Progenitor cell of endocrine pancreas (in vitro differentiated cells): ENCODE measurements around the gene PARVB. TPM values are rescaled to one million over a fixed set of nuclear protein-coding genes. Genes with fewer than 3 reads are reported as not detected.

Experiments
- DNase-seq: peaks from one replicate; pipeline ENCODE4 v3.0.0; 2021; ENCODE audit warnings: low spot score; ENCODE audit not compliant: unreplicated experiment
- H3K27ac Mint-ChIP-seq: 2 replicates; pipeline ENCODE4 v1.8.0; 2021; ENCODE audit warnings: mild to moderate bottlenecking, moderate library complexity, mixed read lengths
- H3K27me3 Mint-ChIP-seq: 2 replicates; pipeline ENCODE4 v1.8.0; 2021; ENCODE audit warnings: mixed read lengths
- H3K36me3 Mint-ChIP-seq: 2 replicates; pipeline ENCODE4 v1.8.0; 2022; ENCODE audit warnings: mixed read lengths; ENCODE audit not compliant: insufficient read depth
- H3K4me1 Mint-ChIP-seq: 2 replicates; pipeline ENCODE4 v1.8.0; 2021; ENCODE audit warnings: low read depth, mixed read lengths
- H3K4me3 Mint-ChIP-seq: 2 replicates; pipeline ENCODE4 v1.8.0; 2021; ENCODE audit warnings: low read depth, mild to moderate bottlenecking, moderate library complexity, mixed read lengths
- H3K9me3 Mint-ChIP-seq: 2 replicates; pipeline ENCODE4 v1.8.0; 2021; ENCODE audit warnings: low read depth, mixed read lengths
- CTCF ChIP-seq: fragments of 200-600 bp; sonication (generic); IDR thresholded peaks from one replicate; pipeline ENCODE4 v1.5.0; 2021; ENCODE audit warnings: antibody characterized with exemption, mild to moderate bottlenecking; ENCODE audit not compliant: unreplicated experiment
- total RNA-seq: library from RNA; stranded (reverse); gene quantifications from 2 replicates; pipeline ENCODE4 v1.2.1, GENCODE V29; 2021

PARVB gene
- total RNA-seq, 1 donor from 2014 or later: 11.8 TPM

GRCh38 chr22:43980579-43980978 lies 43.5 kb upstream of the PARVB start:
- peaks cover 32% of the 10 kb centered on the region for H3K36me3 Mint-ChIP-seq
- peaks cover 7% of the 10 kb centered on the region for H3K4me1 Mint-ChIP-seq
- peak overlapping the region; percentile 45 for H3K27ac Mint-ChIP-seq
- TF ChIP-seq CTCF: no peak
- H3K27me3 Mint-ChIP-seq: no peaks in the 10 kb centered on the region
- no peak overlapping the region for H3K4me3 Mint-ChIP-seq
- H3K9me3 Mint-ChIP-seq: no peaks in the 10 kb centered on the region
- DNase-seq: no peak

- DNase-seq: no peak
- TF ChIP-seq CTCF: no peak
- Mint-ChIP-seq H3K4me3 (no peak overlapping the region), H3K27ac (no peak overlapping the region), H3K27me3 (no peaks in the 10 kb centered on the region), H3K36me3 (peaks cover 30% of the 10 kb centered on the region), H3K9me3 (no peaks in the 10 kb centered on the region), H3K4me1 (peaks cover 7% of the 10 kb centered on the region)
These were observed 43.1 kb upstream of the PARVB start for GRCh38 chr22:43980996-43981395.

GRCh38 chr22:43983808-43984207 lies 40.3 kb upstream of the PARVB start:
- Mint-ChIP-seq H3K4me3 (no peak overlapping the region), H3K27ac (no peak overlapping the region), H3K4me1 (peaks cover 6% of the 10 kb centered on the region), H3K36me3 (peaks cover 32% of the 10 kb centered on the region), H3K27me3 (no peaks in the 10 kb centered on the region), H3K9me3 (no peaks in the 10 kb centered on the region)
- no peak for TF ChIP-seq CTCF
- no peak for DNase-seq

GRCh38 chr22:43985532-43985931 lies 38.6 kb upstream of the PARVB start:
- H3K36me3 Mint-ChIP-seq: peaks cover 20% of the 10 kb centered on the region

GRCh38 chr22:43988116-43988820 lies 35.8 kb upstream of the PARVB start:
- Mint-ChIP-seq H3K4me1 (no peaks in the 10 kb centered on the region), H3K36me3 (peaks cover 20% of the 10 kb centered on the region), H3K4me3 (no peak overlapping the region), H3K9me3 (no peaks in the 10 kb centered on the region), H3K27me3 (no peaks in the 10 kb centered on the region), H3K27ac (no peak overlapping the region)
- TF ChIP-seq CTCF: no peak
- DNase-seq: no peak

More at GRCh38 chr22:43985532-43985931, 38.6 kb upstream of the PARVB start:
- Mint-ChIP-seq H3K4me1 (peaks cover 5% of the 10 kb centered on the region), H3K27me3 (no peaks in the 10 kb centered on the region), H3K27ac (no peak overlapping the region), H3K4me3 (no peak overlapping the region), H3K9me3 (no peaks in the 10 kb centered on the region)
- TF ChIP-seq CTCF: no peak
- no peak for DNase-seq
